ENCODE data around the gene PLCD1.

Gene PLCD1

DNA sequence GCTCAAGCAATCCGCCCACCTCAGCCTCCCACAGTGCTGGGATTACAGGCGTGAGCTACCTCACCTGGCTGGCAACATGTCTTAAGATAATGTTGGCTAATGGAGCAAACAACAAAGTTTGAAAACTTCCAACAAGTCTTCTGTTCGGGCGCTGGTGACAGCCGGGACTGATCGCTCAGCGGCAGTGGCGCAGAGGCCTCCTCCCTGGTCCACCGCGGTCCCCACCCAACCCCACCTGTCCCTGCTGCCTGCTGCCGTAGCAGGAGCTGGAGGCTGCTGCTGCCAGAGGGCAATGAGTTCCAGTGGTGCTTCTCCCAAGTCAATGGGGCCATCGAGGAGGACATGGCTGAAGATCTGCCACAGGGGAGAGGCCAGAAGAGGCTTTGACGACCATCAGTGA is 21.7 kb upstream of the PLCD1 start:
- Histone ChIP-seq H3K4me1 (ENCODE audit: control insufficient read depth in 1 of 2, insufficient read depth in 2 of 2, low read length in 2 of 2) (no peaks in the 10 kb centered on the region), H3K36me3 (ENCODE audit: control insufficient read depth in 1 of 2, insufficient read depth in 2 of 2, low read length in 2 of 2) (no peaks in the 10 kb centered on the region), H3K27me3 (ENCODE audit: low read depth, low read length) (no peaks in the 10 kb centered on the region), H3K9me3 (ENCODE audit: control insufficient read depth in 1 of 2, low read length in 2 of 2) (no peaks in the 10 kb centered on the region), H3K4me3 (ENCODE audit: low read depth in 1 of 2, low read length in 2 of 2) (no peak overlapping the region), H3K27ac (ENCODE audit: low read length) (no peak overlapping the region)

DNA sequence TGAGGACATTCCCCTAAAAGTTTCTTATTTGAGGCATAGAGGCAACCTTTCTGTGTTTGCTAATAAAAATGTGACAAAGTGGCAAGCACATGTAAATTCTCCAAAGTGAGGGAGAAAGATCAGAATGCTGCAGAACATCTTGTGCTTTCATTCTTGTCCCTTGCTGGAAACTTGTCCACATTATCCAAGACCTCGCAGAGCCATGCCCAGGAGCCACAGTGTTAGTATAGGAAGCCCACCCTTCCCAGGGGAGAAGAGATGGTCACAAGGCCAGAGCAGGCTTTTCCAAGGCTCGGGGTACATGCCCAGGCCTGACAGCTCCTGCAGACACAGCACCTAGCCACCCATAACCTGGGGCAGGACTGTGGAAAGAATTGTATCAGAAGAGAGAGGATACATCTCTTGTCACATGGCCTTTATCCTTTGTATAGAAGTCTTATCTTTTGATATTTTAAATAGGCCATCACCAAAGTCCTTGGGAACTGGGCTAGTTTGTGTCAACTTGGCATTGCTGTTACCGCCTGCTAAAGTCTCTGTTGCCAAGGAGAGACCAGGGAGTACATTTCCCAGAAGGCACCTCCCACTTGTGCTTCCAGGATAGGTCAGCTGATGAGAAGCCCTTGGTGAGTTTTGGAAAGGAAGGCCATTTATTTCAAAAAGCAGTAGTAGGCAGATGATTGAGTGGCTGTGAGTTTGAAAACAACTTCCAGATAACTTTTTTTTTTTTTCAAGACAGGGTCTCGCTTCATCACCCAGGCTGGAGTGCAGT is 20.1 kb upstream of the PLCD1 start:
- Histone ChIP-seq H3K9me3 (ENCODE audit: control insufficient read depth in 1 of 2, low read length in 2 of 2) (no peaks in the 10 kb centered on the region), H3K4me3 (ENCODE audit: low read depth in 1 of 2, low read length in 2 of 2) (no peak overlapping the region), H3K36me3 (ENCODE audit: control insufficient read depth in 1 of 2, insufficient read depth in 2 of 2, low read length in 2 of 2) (no peaks in the 10 kb centered on the region), H3K4me1 (ENCODE audit: control insufficient read depth in 1 of 2, insufficient read depth in 2 of 2, low read length in 2 of 2) (no peaks in the 10 kb centered on the region), H3K27me3 (ENCODE audit: low read depth, low read length) (no peaks in the 10 kb centered on the region), H3K27ac (ENCODE audit: low read length) (no peak overlapping the region)

DNA sequence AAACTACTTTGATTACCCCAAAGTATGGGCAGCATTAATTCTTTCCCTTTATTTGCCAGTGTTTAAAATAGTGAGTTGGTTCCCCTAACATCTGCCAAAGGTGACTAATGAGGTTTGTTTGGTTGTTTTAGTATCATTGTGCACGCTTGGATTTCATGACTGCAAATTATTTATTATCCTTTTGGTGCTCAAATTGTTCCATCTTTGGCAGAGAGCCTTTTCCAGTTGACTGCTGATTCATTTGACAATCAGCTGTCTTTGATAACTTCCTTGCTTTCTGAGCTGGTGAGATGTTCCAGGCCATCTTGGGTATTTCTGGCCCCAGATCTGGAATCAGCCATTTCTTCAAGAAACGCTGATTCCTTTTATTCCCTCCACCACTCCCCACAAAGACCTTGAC is 18.5 kb upstream of the PLCD1 start:
- no peaks in the 10 kb centered on the region for H3K36me3 ChIP-seq (ENCODE audit: control insufficient read depth in 1 of 2, insufficient read depth in 2 of 2, low read length in 2 of 2)
- H3K27me3 ChIP-seq (ENCODE audit: low read depth, low read length) = no peaks in the 10 kb centered on the region
- no peak overlapping the region for H3K27ac ChIP-seq (ENCODE audit: low read length)
- H3K4me1 ChIP-seq (ENCODE audit: control insufficient read depth in 1 of 2, insufficient read depth in 2 of 2, low read length in 2 of 2) = no peaks in the 10 kb centered on the region
- H3K4me3 ChIP-seq (ENCODE audit: low read depth in 1 of 2, low read length in 2 of 2) = no peak overlapping the region
- H3K9me3 ChIP-seq (ENCODE audit: control insufficient read depth in 1 of 2, low read length in 2 of 2) = no peaks in the 10 kb centered on the region

DNA sequence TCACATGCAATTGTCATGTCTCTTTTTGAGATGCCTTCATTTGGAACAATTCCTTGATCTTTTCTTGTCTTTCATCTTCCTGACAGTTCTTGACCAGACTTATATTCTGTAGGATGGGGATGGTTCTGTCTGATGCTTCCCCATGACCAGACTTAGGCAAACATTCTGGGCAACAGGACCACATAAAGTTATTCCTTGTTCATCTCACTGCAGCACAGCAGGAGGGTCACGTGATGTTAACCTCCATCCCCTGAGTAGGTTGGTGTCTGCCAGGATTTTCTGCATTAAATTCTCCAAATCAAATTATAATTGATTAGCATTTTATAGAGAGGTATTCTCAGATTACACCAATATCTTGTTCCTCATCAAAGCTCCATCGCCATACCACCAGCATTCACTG is 17.4 kb upstream of the PLCD1 start:
- Histone ChIP-seq H3K27me3 (ENCODE audit: low read depth, low read length) (no peaks in the 10 kb centered on the region), H3K27ac (ENCODE audit: low read length) (no peak overlapping the region), H3K9me3 (ENCODE audit: control insufficient read depth in 1 of 2, low read length in 2 of 2) (no peaks in the 10 kb centered on the region), H3K36me3 (ENCODE audit: control insufficient read depth in 1 of 2, insufficient read depth in 2 of 2, low read length in 2 of 2) (no peaks in the 10 kb centered on the region), H3K4me3 (ENCODE audit: low read depth in 1 of 2, low read length in 2 of 2) (no peak overlapping the region), H3K4me1 (ENCODE audit: control insufficient read depth in 1 of 2, insufficient read depth in 2 of 2, low read length in 2 of 2) (no peaks in the 10 kb centered on the region)

DNA sequence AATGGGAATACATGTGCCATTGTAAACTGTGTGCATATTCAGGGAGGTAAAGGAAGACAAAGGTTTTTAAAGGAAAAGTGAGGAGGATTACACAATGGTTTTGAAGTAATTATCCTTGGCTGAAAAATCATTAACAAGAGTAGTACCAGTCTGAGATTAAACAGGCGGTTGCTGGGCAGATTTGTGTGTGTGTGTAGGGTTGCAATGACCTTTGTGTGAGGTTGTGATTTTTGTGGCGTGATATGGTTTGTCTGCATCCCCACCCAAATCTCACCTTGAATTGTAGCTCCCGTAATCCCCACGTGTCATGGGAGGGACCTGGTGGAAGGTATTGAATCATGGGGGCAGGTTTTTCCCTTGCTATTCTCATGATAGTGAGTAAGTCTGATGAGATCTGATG is 16.6 kb upstream of the PLCD1 start:
- Histone ChIP-seq H3K27me3 (ENCODE audit: low read depth, low read length) (no peaks in the 10 kb centered on the region), H3K36me3 (ENCODE audit: control insufficient read depth in 1 of 2, insufficient read depth in 2 of 2, low read length in 2 of 2) (no peaks in the 10 kb centered on the region), H3K4me3 (ENCODE audit: low read depth in 1 of 2, low read length in 2 of 2) (no peak overlapping the region), H3K27ac (ENCODE audit: low read length) (no peak overlapping the region), H3K4me1 (ENCODE audit: control insufficient read depth in 1 of 2, insufficient read depth in 2 of 2, low read length in 2 of 2) (no peaks in the 10 kb centered on the region), H3K9me3 (ENCODE audit: control insufficient read depth in 1 of 2, low read length in 2 of 2) (no peaks in the 10 kb centered on the region)

DNA sequence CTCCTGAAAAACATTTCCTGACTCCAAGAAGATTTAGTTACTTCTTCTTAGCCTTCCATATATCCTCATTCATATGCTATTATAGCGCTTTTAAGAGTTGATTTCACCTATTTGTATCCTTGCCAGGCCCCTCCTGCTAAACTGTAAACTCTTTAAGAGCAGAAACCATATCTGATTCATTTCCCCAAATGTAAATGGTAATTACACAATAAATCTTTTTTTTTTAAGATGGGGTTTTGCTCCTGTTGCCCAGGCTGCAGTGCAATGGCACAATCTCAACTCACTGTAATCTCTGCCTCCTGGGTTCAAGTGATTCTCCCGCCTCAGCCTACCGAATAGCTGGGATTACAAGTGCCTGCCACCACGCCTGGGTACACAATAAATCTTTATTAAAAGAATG is 14.0 kb upstream of the PLCD1 start:
- peaks cover 4 to 10% of the 10 kb centered on the region in 2 donors for H3K4me1 ChIP-seq (ENCODE audit: control insufficient read depth in 1 of 2, insufficient read depth in 2 of 2, low read length in 2 of 2)
- H3K9me3 ChIP-seq (ENCODE audit: control insufficient read depth in 1 of 2, low read length in 2 of 2) = no peaks in the 10 kb centered on the region
- H3K4me3 ChIP-seq (ENCODE audit: low read depth in 1 of 2, low read length in 2 of 2) = no peak overlapping the region
- H3K36me3 ChIP-seq (ENCODE audit: control insufficient read depth in 1 of 2, insufficient read depth in 2 of 2, low read length in 2 of 2) = no peaks in the 10 kb centered on the region
- H3K27ac ChIP-seq (ENCODE audit: low read length) = no peak overlapping the region
- no peaks in the 10 kb centered on the region for H3K27me3 ChIP-seq (ENCODE audit: low read depth, low read length)

DNA sequence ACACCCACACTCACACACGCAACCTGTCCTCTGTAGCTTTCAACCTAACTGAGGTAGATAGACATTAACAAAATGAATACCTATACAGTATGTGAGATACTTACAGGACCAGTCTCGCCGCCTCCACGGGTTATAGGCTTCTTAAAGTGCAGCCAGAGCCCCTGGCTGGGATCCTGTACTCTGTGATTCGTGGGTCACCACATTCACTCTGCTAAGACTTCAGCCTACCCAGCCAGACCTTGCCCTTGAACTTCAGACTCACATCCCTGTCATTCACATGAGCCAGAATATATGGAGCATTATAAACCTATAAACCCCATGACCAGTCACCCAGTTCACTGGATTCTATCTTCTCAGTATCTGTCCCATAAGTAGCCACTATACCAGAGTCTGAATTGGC is 11.0 kb upstream of the PLCD1 start:
- H3K27me3 ChIP-seq (ENCODE audit: low read depth, low read length) = no peaks in the 10 kb centered on the region
- H3K27ac ChIP-seq (ENCODE audit: low read length) = no peak overlapping the region
- no peaks in the 10 kb centered on the region for H3K36me3 ChIP-seq (ENCODE audit: control insufficient read depth in 1 of 2, insufficient read depth in 2 of 2, low read length in 2 of 2)
- peak overlapping the region in 1 of 2 donors; percentile 69 for H3K4me3 ChIP-seq (ENCODE audit: low read depth in 1 of 2, low read length in 2 of 2)
- peaks cover 4 to 10% of the 10 kb centered on the region in 2 donors for H3K4me1 ChIP-seq (ENCODE audit: control insufficient read depth in 1 of 2, insufficient read depth in 2 of 2, low read length in 2 of 2)
- no peaks in the 10 kb centered on the region for H3K9me3 ChIP-seq (ENCODE audit: control insufficient read depth in 1 of 2, low read length in 2 of 2)

DNA sequence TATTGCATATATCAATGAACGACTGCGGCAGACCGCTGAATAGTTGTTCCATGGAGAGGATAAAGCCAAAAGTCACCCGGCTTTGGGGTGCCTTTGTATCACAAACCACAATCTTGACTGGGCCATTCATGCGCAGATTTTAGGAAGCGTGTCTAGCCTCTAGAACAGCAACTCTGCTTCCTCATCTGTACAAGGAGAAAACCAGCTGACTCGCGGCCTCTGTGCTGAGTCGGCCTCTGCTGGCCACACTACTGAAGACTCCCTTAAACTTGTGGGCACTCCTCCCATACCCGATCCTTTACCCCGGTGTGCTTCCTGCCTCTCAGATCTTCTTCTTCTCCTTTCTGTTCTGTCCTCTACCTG is 10.4 kb upstream of the PLCD1 start:
- no peak overlapping the region for H3K27ac ChIP-seq (ENCODE audit: low read length)
- no peaks in the 10 kb centered on the region for H3K36me3 ChIP-seq (ENCODE audit: control insufficient read depth in 1 of 2, insufficient read depth in 2 of 2, low read length in 2 of 2)
- no peaks in the 10 kb centered on the region for H3K27me3 ChIP-seq (ENCODE audit: low read depth, low read length)
- H3K4me3 ChIP-seq (ENCODE audit: low read depth in 1 of 2, low read length in 2 of 2) = peak overlapping the region; percentile 68 to 69
- H3K4me1 ChIP-seq (ENCODE audit: control insufficient read depth in 1 of 2, insufficient read depth in 2 of 2, low read length in 2 of 2) = peaks cover 4 to 10% of the 10 kb centered on the region in 2 donors
- no peaks in the 10 kb centered on the region for H3K9me3 ChIP-seq (ENCODE audit: control insufficient read depth in 1 of 2, low read length in 2 of 2)

DNA sequence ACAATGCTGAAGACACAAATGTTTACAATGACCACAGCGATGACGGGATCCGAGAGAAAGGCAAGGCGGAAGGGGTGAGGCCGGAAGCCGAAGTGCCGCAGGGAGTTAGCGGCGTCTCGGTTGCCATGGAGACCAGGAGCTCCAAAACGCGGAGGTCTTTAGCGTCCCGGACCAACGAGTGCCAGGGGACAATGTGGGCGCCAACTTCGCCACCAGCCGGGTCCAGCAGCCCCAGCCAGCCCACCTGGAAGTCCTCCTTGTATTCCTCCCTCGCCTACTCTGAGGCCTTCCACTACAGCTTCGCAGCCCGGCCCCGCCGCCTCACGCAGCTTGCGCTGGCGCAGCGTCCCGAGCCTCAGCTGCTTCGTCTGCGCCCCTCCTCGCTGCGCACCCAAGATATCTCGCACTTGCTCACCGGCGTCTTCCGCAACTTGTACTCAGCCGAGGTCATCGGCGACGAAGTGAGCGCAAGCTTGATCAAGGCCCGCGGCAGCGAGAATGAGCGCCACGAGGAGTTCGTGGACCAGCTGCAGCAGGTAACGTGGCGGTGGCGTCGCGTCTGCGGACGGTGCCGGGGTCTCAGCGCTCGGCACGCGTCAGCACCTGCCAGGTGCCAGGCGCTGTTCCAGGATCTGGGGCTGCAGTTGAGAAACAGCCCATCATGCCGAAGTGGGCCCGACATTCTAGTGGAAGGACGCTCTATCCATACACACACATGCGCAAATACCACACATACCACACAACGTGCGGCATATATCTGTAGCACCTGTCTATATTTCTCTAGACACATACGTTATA is 9.9 kb upstream of the PLCD1 start, which contains the start of gene DLEC1:
Gene DLEC1, plus strand, starts transcription at position 108 of the 798 bp plus-strand sequence. Its CDS starts 18 bp downstream, at position 126.
- Histone ChIP-seq H3K36me3 (ENCODE audit: control insufficient read depth in 1 of 2, insufficient read depth in 2 of 2, low read length in 2 of 2) (no peaks in the 10 kb centered on the region), H3K4me1 (ENCODE audit: control insufficient read depth in 1 of 2, insufficient read depth in 2 of 2, low read length in 2 of 2) (peaks cover 4 to 10% of the 10 kb centered on the region in 2 donors), H3K4me3 (ENCODE audit: low read depth in 1 of 2, low read length in 2 of 2) (peak within 1 kb of the TSS; percentile 68 to 69), H3K9me3 (ENCODE audit: control insufficient read depth in 1 of 2, low read length in 2 of 2) (no peaks in the 10 kb centered on the region), H3K27me3 (ENCODE audit: low read depth, low read length) (no peaks in the 10 kb centered on the region), H3K27ac (ENCODE audit: low read length) (peak within 1 kb of the TSS; percentile 5)

DNA sequence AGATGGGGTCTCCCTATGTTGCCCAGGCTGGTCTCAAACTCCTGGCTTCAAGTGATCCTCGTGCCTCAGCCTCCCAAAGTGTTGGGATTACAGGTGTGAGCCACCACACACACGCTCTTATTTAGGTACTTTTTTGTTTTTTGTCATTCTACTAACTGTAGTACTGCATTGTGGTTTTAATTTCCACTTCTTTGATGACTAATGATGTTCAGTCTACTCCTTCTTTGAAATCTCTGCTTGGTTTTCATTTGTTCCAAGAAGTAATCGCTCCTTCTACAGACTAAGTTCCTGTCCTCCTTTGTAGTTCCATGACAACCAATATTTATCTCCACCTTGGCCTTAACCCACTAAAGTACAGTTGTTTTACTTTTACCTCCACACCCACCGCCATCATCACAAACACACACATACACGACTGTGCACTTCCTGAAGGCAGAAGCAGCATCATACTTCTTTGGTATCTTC is 9.0 kb upstream of the PLCD1 start:
- Histone ChIP-seq H3K36me3 (ENCODE audit: control insufficient read depth in 1 of 2, insufficient read depth in 2 of 2, low read length in 2 of 2) (no peaks in the 10 kb centered on the region), H3K4me3 (ENCODE audit: low read depth in 1 of 2, low read length in 2 of 2) (peak overlapping the region in 1 of 2 donors; percentile 69), H3K27ac (ENCODE audit: low read length) (peak overlapping the region; percentile 5), H3K27me3 (ENCODE audit: low read depth, low read length) (no peaks in the 10 kb centered on the region), H3K9me3 (ENCODE audit: control insufficient read depth in 1 of 2, low read length in 2 of 2) (no peaks in the 10 kb centered on the region), H3K4me1 (ENCODE audit: control insufficient read depth in 1 of 2, insufficient read depth in 2 of 2, low read length in 2 of 2) (peaks cover 4 to 10% of the 10 kb centered on the region in 2 donors)

DNA sequence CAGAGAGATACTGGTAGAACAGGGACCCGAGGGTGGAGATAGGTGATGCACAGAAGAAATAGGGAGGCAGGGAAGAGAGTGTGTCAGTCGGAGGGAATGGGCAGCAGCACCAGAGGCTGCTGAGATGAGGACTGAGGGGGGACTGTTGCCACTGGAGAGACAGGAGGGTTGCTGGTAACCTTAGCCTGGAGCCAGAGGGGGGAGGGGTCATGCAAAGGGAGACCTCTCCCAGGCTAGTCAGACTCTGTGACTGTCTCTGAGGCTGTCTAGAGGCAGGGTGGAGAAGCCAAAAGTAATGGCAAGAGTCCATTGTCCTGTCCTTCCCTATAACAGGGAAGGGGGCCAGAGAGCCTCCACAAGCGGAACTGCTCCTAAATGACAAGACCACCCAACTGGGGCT is 7.5 kb upstream of the PLCD1 start:
- no peak overlapping the region for H3K27ac ChIP-seq (ENCODE audit: low read length)
- H3K27me3 ChIP-seq (ENCODE audit: low read depth, low read length) = no peaks in the 10 kb centered on the region
- no peaks in the 10 kb centered on the region for H3K9me3 ChIP-seq (ENCODE audit: control insufficient read depth in 1 of 2, low read length in 2 of 2)
- peaks cover 4 to 10% of the 10 kb centered on the region in 2 donors for H3K4me1 ChIP-seq (ENCODE audit: control insufficient read depth in 1 of 2, insufficient read depth in 2 of 2, low read length in 2 of 2)
- H3K36me3 ChIP-seq (ENCODE audit: control insufficient read depth in 1 of 2, insufficient read depth in 2 of 2, low read length in 2 of 2) = no peaks in the 10 kb centered on the region
- no peak overlapping the region for H3K4me3 ChIP-seq (ENCODE audit: low read depth in 1 of 2, low read length in 2 of 2)

Measured in muscle layer of duodenum (tissue), 2 donors.